T-helper 17 cell (primary cell): ENCODE measurements around the gene ITGA2B. TPM values are rescaled to one million over a fixed set of nuclear protein-coding genes. Genes with fewer than 3 reads are reported as not detected.
"Not testable (repeated sequence)": the region's sequence is repeated elsewhere in the genome, so short reads cannot be mapped to it uniquely, and the experiment has no call there.

ENCODE experiments used
- ATAC-seq: fragments of 150-1000 bp; cut with Tn5 transposase; 2 replicates; pipeline ENCODE4 v1.10.0; 2021; ENCODE audit warnings: mild to moderate bottlenecking, moderate library complexity
- DNase-seq, 3 donors: peaks; one replicate each; pipeline versions ENCODE4 v3.0.0 to v3.0.0-alpha.2; 2020 to 2021
- H3K9me3 ChIP-seq: one replicate; pipeline ENCODE4 v1.7.0; 2013; ENCODE audit warnings: low read length, mild to moderate bottlenecking; ENCODE audit not compliant: control insufficient read depth, poor library complexity, severe bottlenecking
- H3K27ac Mint-ChIP-seq: one replicate; pipeline ENCODE4 v1.8.0; 2022; ENCODE audit warnings: mild to moderate bottlenecking, moderate library complexity, mixed read lengths
- H3K27me3 Mint-ChIP-seq: one replicate; pipeline ENCODE4 v1.8.0; 2022; ENCODE audit warnings: mixed read lengths
- H3K36me3 Mint-ChIP-seq: one replicate; pipeline ENCODE4 v1.8.0; 2022; ENCODE audit warnings: low read depth, mixed read lengths
- H3K4me1 Mint-ChIP-seq: one replicate; pipeline ENCODE4 v1.8.0; 2022; ENCODE audit warnings: mild to moderate bottlenecking, mixed read lengths
- H3K4me3 Mint-ChIP-seq: one replicate; pipeline ENCODE4 v1.8.0; 2022; ENCODE audit warnings: mild to moderate bottlenecking, moderate library complexity, mixed read lengths
- total RNA-seq, 4 donors: library from RNA in 2 of 4; stranded (reverse) in 2 of 4; gene quantifications; one replicate each; pipeline ENCODE4 v1.2.3 and lab custom pipeline; 2022 to 2026

ITGA2B gene
- total RNA-seq, 2 donors from 2014 or later, result 8.9 to 297 TPM

DNA sequence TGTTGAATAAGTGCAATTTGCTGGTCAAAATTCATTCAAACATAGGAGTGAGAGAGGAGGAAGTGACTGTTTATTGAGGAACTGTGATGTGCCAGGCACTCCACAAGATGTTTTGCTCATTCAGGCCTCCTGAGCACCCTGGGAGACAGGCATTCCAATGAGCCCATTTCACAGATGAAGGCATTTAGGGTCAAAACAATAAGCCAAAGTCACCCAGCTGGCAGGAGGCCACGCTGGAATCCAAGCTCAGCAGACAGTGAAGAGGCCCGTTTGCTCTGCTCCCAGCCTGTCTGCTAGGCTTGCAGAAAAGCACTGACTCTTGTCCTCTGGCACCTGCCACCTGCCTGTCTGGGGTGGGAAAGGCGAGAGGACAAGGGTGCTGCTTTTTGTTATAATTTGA is 54.7 kb downstream of the ITGA2B start:
- peaks cover 4% of the 10 kb centered on the region for H3K27me3 Mint-ChIP-seq
- ATAC-seq (no peak), DNase-seq (no peak)
- no peaks in the 10 kb centered on the region for H3K9me3 ChIP-seq
- peaks cover 10% of the 10 kb centered on the region for H3K4me1 Mint-ChIP-seq
- H3K36me3 Mint-ChIP-seq, result no peaks in the 10 kb centered on the region
- H3K4me3 Mint-ChIP-seq, result no peak overlapping the region
- peak overlapping the region; percentile 41 for H3K27ac Mint-ChIP-seq

DNA sequence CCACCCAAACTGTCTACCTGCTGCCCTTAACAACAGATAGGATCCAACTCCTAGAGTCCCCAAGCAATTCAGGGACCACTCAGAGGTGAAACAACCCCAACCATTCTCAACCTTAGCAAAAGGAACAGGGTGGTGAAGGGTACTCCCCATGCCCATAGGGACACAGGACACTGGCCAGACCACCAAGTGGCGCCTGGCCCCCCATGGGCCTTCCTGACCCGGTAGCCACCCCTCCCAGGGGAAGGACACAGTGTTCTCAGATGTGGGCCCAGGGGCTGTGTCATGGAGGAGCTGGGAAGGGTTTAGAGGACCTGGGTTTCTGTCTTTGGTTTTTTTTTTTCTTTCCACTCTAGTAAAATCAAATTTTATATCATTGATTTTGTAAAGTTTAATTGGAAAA is 55.1 kb downstream of the ITGA2B start:
- Mint-ChIP-seq H3K27ac (peak overlapping the region; percentile 41), H3K36me3 (no peaks in the 10 kb centered on the region), H3K4me1 (peaks cover 10% of the 10 kb centered on the region), H3K27me3 (peaks cover 4% of the 10 kb centered on the region), H3K4me3 (no peak overlapping the region)
- no peak for DNase-seq
- H3K9me3 ChIP-seq, result no peaks in the 10 kb centered on the region
- ATAC-seq, result no peak

DNA sequence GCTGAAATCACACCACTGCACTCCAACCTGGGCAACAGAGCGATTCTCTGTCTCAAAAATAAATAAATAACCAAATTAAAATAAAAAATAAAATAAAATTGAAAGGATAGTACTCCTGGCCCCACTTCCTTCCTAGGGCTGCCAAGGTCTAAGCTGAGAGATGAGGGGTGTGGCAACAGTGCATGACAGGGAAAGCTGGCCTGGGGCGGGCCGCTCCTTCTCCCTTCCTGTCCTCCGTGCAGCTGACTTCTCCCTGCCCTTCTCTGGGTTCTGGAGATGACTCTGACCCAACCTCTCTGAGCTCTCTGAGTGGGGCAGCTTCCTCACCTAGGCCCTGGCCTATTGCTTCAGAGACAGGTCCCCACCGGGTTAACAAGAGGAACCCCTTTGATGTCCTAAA is 56.1 kb downstream of the ITGA2B start:
- H3K4me3 Mint-ChIP-seq, result no peak overlapping the region
- DNase-seq (no peak), ATAC-seq (no peak)
- no peak overlapping the region for H3K27ac Mint-ChIP-seq
- peaks cover 6% of the 10 kb centered on the region for H3K4me1 Mint-ChIP-seq
- H3K36me3 Mint-ChIP-seq, result no peaks in the 10 kb centered on the region
- peaks cover 4% of the 10 kb centered on the region for H3K27me3 Mint-ChIP-seq
- no peaks in the 10 kb centered on the region for H3K9me3 ChIP-seq

DNA sequence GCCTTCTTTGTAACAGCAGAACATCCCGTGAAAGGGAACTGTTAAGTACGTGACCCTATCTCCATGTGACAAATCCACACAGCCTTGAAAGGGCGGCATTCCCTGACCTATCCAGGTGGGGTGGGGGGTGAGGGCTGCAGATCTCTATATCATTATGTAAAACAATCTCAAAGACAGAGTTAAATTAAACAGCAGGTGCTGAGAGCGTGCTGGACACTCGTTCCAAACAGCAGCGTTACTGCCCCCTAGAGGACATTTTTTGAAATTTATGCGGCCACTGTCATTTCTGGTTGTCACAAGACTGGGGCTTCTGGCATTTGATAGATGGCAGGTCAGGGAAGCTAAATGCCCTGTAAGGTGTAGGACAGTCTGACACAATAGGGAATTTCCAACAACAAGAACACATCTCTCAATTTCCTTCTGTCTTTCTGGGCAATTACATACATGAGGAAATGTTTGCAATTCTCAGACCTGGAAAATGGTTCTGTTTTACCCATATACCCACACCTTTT is 58.1 kb downstream of the ITGA2B start:
- peaks cover 11% of the 10 kb centered on the region for H3K4me1 Mint-ChIP-seq
- no peak overlapping the region for H3K4me3 Mint-ChIP-seq
- ATAC-seq, result peak; percentile 34
- DNase-seq, result peak in 2 of 3 donors; percentile 43 to 66
- H3K27me3 Mint-ChIP-seq, result no peaks in the 10 kb centered on the region
- H3K27ac Mint-ChIP-seq, result no peak overlapping the region
- no peaks in the 10 kb centered on the region for H3K9me3 ChIP-seq
- no peaks in the 10 kb centered on the region for H3K36me3 Mint-ChIP-seq

DNA sequence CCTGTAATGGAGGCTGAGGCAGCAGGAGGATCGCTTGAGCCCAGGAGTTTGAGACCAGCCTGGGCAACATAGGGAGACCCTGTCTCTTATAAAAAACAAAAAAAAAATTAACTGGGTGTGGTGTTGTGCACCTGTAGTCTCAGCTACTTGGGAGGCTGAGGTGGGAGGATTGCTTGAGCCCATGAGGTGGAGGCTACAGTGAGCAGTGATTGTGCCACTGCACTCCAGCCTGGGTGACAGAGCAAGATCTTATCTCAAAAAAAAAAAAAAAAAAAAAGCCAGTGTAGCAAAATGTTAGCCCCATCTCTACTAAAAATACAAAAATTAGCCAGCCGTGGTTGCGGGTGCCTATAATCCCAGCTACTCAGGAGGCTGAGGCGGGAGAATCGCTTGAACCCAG is 59.2 kb downstream of the ITGA2B start:
- not testable (repeated sequence) for H3K9me3 ChIP-seq, H3K27ac Mint-ChIP-seq, H3K27me3 Mint-ChIP-seq, H3K4me3 Mint-ChIP-seq, H3K36me3 Mint-ChIP-seq, ATAC-seq, DNase-seq
- H3K4me1 Mint-ChIP-seq, result peaks cover 14% of the 10 kb centered on the region

DNA sequence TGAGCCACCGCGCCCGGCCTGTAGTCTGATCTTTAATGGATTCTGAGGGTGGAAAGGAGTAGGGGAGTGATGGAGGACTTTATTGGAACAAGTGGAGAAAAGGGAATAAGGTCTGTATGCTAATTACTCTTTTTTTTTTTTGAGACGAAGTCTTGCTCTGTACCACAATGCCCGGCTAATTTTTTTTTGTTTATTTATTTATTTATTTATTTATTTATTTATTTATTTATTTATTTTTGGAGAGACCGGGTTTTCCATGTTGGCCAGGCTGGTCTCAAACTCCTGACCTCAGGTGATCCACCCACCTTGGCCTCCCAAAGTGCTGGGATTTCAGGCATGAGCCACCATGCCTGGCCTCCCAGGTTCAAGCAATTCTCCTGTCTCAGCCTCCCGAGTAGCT is 59.9 kb downstream of the ITGA2B start:
- not testable (repeated sequence) for H3K9me3 ChIP-seq, H3K4me3 Mint-ChIP-seq, H3K27ac Mint-ChIP-seq, ATAC-seq, H3K36me3 Mint-ChIP-seq, H3K27me3 Mint-ChIP-seq, DNase-seq
- peaks cover 16% of the 10 kb centered on the region for H3K4me1 Mint-ChIP-seq

DNA sequence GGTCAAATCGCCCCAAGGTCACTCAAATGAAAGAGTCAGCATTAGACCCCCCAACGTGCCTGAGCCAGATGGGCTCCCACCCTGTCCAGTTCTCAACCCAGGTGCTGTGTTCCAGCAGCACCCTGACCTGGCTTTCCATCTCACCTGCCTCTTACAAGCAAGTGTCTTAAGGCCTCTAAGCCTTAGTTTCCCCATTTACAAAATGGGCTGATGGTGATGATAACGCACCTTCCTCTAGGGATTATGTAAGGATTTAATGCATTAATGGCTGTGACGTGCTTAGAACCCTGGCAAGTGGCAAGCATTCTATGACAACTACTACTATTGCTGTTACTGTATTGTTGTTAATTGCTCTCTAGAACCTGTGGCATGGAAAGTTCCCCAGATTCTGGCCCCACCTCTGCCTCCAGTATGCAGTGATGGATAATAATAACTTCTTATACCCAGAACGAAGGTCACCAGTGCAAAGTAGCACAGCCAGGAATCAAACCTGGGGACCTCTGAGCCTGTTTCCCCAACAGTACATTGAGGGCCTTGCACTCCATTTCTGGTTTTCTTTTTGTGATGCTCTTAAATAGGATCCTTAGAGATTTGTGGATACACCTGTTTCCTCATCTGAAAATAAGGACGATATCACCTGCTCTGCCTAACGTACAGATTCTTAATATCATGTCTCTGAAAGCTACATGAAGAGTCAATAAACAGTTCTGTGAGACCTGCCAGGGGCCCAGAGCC is 61.6 kb downstream of the ITGA2B start:
- peaks cover 21% of the 10 kb centered on the region for H3K4me1 Mint-ChIP-seq
- no peak for DNase-seq

DNA sequence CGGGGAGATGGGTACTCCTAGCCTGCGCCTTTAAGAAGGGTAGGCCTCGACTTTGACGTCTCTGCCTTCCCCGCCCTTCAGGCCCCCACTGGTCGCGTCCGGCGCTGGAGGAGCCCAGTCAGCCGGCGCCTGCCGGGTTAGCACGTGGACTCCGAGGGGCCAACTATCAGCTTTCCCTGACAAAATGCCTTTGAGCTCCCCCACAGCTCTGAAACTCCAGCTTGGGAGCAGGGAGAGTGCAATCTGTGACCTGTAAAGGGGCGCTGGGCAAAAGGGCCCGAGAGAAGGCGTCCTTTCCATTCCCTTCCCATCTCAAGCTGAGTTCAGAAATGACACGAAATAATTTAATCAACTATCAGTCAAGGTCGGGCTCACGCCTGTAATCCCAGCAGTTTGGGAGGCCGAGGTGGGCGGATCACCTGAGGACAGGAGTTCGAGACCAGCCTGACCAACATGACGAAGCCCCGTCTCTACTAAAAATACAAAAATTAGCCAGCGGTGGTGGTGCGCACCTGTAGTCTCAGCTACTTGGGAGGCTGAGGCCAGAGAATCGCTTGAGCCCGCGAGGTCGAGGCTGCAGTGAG is 62.5 kb downstream of the ITGA2B start:
- DNase-seq (peak; percentile 87 to 89 (median 87)), ATAC-seq (peak; percentile 81)
- no peaks in the 10 kb centered on the region for H3K27me3 Mint-ChIP-seq
- H3K4me1 Mint-ChIP-seq, result peaks cover 21% of the 10 kb centered on the region
- H3K9me3 ChIP-seq, result no peaks in the 10 kb centered on the region
- H3K27ac Mint-ChIP-seq, result peak overlapping the region; percentile 96
- H3K36me3 Mint-ChIP-seq, result no peaks in the 10 kb centered on the region
- peak overlapping the region; percentile 93 for H3K4me3 Mint-ChIP-seq

More for the DNA sequence above, 61.6 kb downstream of the ITGA2B start:
- Mint-ChIP-seq H3K27ac (peak overlapping the region; percentile 96), H3K36me3 (no peaks in the 10 kb centered on the region), H3K27me3 (no peaks in the 10 kb centered on the region), H3K4me3 (peak overlapping the region; percentile 12)
- no peaks in the 10 kb centered on the region for H3K9me3 ChIP-seq
- no peak for ATAC-seq

DNA sequence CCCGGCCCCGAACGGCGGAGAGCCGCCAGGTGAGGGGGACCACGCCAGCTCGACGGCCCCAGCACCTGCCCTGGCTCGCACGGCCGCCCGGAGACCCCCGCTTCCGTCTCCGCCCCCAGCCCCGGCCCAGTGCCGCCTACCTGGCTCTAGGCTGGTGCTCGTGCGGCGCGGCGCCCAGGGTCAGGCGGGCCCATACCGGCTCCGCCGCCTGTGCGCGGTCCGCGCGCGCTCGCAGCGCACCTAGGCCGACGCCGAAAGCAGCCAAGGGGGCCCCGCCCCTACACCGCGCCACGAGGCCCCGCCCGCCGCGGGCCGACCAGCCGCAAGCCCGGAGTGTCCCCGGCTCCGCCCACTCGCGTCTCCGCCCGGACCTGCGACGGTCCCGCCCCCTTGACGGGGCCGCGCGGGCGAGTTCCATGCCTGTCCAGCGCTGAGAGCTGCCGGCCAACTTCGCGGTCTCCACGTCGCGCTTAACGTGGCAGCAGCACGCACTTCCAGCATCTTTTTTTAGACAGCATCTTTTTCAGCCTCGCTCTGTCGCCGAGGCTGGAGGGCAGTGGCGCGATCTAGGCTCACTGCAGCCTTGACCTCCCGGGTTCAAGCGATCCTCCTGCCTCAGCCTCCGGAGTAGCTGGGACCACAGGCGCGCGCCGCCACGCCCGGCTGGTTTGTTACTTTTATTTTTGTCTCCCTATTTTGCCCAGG is 64.7 kb downstream of the ITGA2B start, which contains the start of gene SLC25A39:
TSS of gene SLC25A39 (minus strand) at position 253 of the 705 bp plus-strand sequence. CDS start 1,261 bp downstream, outside the sequence.
- no peaks in the 10 kb centered on the region for H3K9me3 ChIP-seq
- DNase-seq, result peak; percentile 94 to 96 (median 95)
- H3K27ac Mint-ChIP-seq, result peak within 1 kb of the TSS; percentile 96
- no peaks in the 10 kb centered on the region for H3K36me3 Mint-ChIP-seq
- ATAC-seq, result peak; percentile 78
- H3K27me3 Mint-ChIP-seq, result no peaks in the 10 kb centered on the region
- H3K4me1 Mint-ChIP-seq, result peaks cover 16% of the 10 kb centered on the region
- H3K4me3 Mint-ChIP-seq, result peak within 1 kb of the TSS; percentile 93

DNA sequence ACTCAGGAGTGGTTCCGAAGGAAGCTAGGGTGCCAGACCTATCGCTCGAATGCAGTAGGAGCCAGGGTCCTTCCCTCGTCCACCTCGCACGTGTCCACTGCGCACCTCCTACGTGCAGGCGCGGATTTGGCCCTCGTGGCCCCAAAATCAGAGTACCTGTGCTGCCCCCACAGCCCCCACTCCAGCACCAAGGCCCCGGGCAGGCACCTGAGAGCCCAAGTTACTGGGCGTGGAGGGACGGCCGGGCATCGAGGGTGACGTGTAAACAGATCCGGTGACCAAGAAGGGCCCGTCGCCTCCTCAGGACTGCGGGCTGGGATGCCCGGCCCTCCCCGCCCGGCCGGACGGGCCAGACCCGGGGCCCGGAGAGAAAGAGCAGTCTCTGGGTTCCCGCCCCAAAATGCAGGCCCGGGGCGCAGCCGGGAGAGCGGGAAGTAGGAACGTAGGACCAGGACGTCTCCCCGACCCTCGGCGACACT is 65.3 kb downstream of the ITGA2B start:
- peaks cover 16% of the 10 kb centered on the region for H3K4me1 Mint-ChIP-seq
- H3K9me3 ChIP-seq, result no peaks in the 10 kb centered on the region
- peaks cover 2% of the 10 kb centered on the region for H3K36me3 Mint-ChIP-seq
- H3K27me3 Mint-ChIP-seq, result no peaks in the 10 kb centered on the region
- DNase-seq, result no peak
- H3K4me3 Mint-ChIP-seq, result peak overlapping the region; percentile 93
- H3K27ac Mint-ChIP-seq, result peak overlapping the region; percentile 24
- ATAC-seq, result no peak

DNA sequence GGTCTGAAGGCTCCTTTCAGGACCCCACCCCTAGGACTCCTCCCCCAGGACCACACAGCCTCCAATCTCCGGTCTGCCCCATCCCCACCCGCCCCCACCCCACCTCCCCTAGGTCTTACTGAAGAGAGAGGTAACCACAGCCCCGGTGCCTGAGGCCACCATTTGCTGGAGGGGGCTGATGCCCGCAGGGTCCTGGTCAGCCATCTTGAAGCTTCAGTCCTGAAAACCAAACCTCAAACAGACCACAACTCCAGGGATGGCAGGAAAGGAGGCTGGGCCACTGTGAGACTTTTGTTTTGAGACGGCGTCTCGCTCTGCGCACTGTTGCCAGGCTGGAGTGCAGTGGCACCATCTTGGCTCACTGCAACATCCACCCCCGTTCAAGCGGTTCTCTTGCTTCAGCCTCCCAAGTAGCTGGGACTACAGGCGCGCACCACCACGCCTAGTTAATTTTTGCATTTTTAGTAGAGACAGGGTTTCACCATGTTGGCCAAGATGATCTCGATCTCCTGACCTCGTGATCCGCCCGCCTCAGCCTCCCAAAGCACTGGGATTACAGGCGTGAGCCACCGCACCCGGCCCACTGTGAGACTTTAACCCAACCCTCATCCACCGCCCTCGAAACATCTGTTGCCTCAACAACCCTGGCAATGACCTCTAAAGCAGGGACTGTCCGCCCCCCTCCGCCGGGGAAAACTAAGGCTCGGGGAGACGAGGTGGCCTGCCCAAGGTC is 65.9 kb downstream of the ITGA2B start:
- H3K36me3 Mint-ChIP-seq, result peaks cover 2% of the 10 kb centered on the region
- H3K27ac Mint-ChIP-seq, result peak overlapping the region; percentile 24
- H3K4me1 Mint-ChIP-seq, result peaks cover 16% of the 10 kb centered on the region
- peaks cover 1% of the 10 kb centered on the region for H3K27me3 Mint-ChIP-seq
- peak overlapping the region; percentile 93 for H3K4me3 Mint-ChIP-seq
- no peak for ATAC-seq
- DNase-seq, result no peak
- H3K9me3 ChIP-seq, result no peaks in the 10 kb centered on the region

DNA sequence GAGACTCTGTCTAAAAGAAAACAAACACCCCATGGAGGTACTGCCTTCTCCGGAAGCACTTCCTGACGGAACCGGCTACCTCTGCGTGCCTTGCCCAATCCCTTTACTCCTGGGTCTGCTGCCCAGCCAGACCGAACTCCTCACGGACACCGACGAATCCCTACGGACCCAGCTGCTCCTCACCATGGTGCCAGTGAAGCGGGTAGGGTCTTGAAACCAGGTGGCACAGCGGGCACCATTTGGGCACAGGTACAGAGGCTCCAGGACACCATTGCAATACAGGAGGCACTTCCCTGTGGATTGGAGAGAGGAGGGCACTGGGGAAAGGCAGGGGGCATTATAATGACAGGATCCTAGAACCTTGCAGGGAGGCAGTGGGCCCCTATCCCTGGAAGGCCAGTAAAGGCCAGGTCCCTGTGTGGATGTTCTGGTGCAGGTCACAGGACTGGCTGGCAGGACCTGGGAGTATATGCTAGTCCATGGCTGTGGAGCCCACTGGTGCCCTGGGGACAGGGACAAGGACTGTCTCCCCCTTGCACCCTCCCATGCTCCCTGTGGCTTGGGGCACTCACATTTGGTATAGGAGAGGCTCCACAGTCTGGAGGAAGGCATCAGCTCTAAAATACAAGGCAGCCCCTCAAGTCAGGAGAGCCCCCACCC is 67.1 kb downstream of the ITGA2B start:
- H3K9me3 ChIP-seq, result no peaks in the 10 kb centered on the region
- peaks cover 15% of the 10 kb centered on the region for H3K4me1 Mint-ChIP-seq
- DNase-seq (no peak), ATAC-seq (no peak)
- H3K36me3 Mint-ChIP-seq, result peaks cover 2% of the 10 kb centered on the region
- peaks cover 13% of the 10 kb centered on the region for H3K27me3 Mint-ChIP-seq
- H3K27ac Mint-ChIP-seq, result no peak overlapping the region
- H3K4me3 Mint-ChIP-seq, result peak overlapping the region; percentile 43
